ENCODE measurements around the gene SP4. TPM values are rescaled to one million over a fixed set of nuclear protein-coding genes. Genes with fewer than 3 reads are reported as not detected.

The SP4 gene
- total RNA-seq, 4 donors from 2014 or later, result 2.6 to 7.3 (median 6.2) TPM

DNA sequence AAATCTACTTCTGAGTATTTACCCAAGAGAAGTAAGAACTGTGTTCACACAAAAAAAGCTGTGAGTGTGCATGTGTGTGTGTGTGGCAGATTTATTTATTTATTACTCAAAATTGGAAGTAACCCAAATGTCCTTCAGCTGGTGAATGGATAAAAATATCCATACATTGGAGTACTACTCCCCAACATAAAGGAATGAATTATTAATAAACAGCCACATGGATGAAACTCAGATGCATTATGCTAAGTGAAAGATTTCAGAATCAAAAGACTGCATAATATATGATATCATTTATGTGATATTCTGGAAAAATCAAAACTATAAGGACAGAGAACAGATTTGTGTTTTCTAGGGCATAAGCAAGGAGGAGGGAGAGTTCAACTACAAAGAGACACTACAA, 67.8 kb downstream of the SP4 start:
- no peak for TF ChIP-seq EP300 (IDR thresholded peaks at IDR 0.05; ENCODE audit: low read depth)
- no peak for TF ChIP-seq POLR2A (IDR thresholded peaks at IDR 0.05)
- TF ChIP-seq POLR2AphosphoS5 (IDR thresholded peaks at IDR 0.05), result no peak
- TF ChIP-seq, protein P1, sequence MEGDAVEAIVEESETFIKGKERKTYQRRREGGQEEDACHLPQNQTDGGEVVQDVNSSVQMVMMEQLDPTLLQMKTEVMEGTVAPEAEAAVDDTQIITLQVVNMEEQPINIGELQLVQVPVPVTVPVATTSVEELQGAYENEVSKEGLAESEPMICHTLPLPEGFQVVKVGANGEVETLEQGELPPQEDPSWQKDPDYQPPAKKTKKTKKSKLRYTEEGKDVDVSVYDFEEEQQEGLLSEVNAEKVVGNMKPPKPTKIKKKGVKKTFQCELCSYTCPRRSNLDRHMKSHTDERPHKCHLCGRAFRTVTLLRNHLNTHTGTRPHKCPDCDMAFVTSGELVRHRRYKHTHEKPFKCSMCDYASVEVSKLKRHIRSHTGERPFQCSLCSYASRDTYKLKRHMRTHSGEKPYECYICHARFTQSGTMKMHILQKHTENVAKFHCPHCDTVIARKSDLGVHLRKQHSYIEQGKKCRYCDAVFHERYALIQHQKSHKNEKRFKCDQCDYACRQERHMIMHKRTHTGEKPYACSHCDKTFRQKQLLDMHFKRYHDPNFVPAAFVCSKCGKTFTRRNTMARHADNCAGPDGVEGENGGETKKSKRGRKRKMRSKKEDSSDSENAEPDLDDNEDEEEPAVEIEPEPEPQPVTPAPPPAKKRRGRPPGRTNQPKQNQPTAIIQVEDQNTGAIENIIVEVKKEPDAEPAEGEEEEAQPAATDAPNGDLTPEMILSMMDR (IDR thresholded peaks at IDR 0.05), result no peak
- no peaks in the 10 kb centered on the region for H3K4me1 ChIP-seq
- H3K27ac ChIP-seq, result no peak overlapping the region
- in situ Hi-C loops (cut with MboI; ENCODE audit: low pct_ligation_motif_present in 1 of 4, low pct_unique_long_range_greater_than_20kb in 1 of 4, low sequenced_read_pairs in 3 of 4), result no loop called here
- no peak for DNase-seq
- no peak overlapping the region for H3K4me3 ChIP-seq
- intact Hi-C loops (cut with DNase I; ENCODE audit: low total_unique reads), result no loop called here
- H3K27me3 ChIP-seq, result no peaks in the 10 kb centered on the region
- peaks cover 0 to 5% (median 0%) of the 10 kb centered on the region in 4 donors for H3K36me3 ChIP-seq
- H3K9me3 ChIP-seq, result peaks cover 5 to 10% of the 10 kb centered on the region in 2 donors

DNA sequence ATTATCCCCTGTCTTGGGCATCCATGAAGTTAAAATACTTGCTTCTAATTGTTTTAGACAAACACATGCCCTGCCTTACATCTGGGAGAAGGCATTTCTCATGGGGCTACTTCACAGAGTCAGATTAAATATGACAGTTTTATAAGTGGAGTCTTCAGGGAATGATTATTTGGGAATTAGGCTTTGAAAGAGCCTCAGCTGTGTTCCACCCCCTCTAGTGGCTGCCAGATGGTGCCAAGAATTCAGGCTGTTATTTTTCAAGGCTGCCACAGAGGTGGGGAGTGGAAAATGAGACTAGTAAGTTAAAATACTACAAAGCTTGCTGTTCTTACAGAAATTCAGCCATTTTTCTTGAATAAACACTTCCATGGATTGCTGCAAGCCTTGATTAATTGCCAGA, 69.2 kb downstream of the SP4 start:
- TF ChIP-seq, protein P1 (IDR thresholded peaks at IDR 0.05), result peak in 3 of 5 experiments; percentile 10 to 23 (median 11)
- no peak for TF ChIP-seq POLR2AphosphoS5 (IDR thresholded peaks at IDR 0.05)
- DNase-seq, result no peak
- in situ Hi-C loops (cut with MboI; ENCODE audit: low pct_ligation_motif_present in 1 of 4, low pct_unique_long_range_greater_than_20kb in 1 of 4, low sequenced_read_pairs in 3 of 4), result no loop called here
- intact Hi-C loops (cut with DNase I; ENCODE audit: low total_unique reads), result no loop called here
- peaks cover 0 to 5% (median 0%) of the 10 kb centered on the region in 4 donors for H3K36me3 ChIP-seq
- no peak overlapping the region for H3K4me3 ChIP-seq
- H3K9me3 ChIP-seq, result peaks cover 5 to 10% of the 10 kb centered on the region in 2 donors
- no peak overlapping the region for H3K27ac ChIP-seq
- H3K27me3 ChIP-seq, result no peaks in the 10 kb centered on the region
- H3K4me1 ChIP-seq, result no peaks in the 10 kb centered on the region

DNA sequence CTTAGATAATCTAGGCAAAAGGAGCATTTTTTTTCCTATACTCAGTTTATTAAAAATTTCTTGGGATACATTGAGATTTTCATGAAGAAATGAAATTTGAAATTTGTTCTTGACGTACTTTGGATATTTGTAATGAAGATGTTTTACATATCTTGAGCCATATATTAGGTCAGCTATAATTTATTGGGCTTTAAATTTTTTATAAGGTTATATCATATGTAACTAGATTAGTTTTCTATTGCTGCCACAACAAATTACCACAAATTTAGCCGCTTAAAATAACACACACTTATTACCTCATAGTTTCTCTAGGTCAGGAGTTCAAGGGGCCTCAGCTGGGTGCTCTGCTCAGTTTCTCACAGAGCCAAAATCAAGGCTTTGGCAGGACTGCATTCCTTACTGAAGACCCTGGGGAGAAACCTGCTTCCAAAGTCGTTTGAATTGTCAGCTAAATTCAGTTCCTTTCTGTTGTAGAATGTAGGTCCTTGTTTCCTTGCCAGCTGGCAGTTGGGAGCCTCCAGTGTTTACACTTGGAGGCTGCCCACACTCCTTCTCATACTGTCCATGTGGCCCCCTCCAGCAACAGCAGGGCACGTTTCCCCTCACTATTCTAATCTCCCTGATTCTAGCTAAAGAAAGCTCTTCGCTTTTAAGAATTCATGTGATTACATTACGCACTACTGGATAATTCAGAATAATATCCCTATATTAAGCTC, 72.4 kb downstream of the SP4 start:
- in situ Hi-C loops (cut with MboI; ENCODE audit: low pct_ligation_motif_present in 1 of 4, low pct_unique_long_range_greater_than_20kb in 1 of 4, low sequenced_read_pairs in 3 of 4), result loop anchor here (10.0 to 25.0 kb wide), 3 partner anchors 238 to 713 kb away; partner anchors contain the start of gene SP8 (in 2 of the 4)
- Histone ChIP-seq H3K36me3 (no peaks in the 10 kb centered on the region), H3K4me3 (no peak overlapping the region), H3K4me1 (no peaks in the 10 kb centered on the region), H3K9me3 (no peaks in the 10 kb centered on the region), H3K27ac (no peak overlapping the region), H3K27me3 (no peaks in the 10 kb centered on the region)
- no peak for DNase-seq
- TF ChIP-seq, protein P1 (IDR thresholded peaks at IDR 0.05), result no peak
- no peak for TF ChIP-seq EP300 (IDR thresholded peaks at IDR 0.05; ENCODE audit: low read depth)
- TF ChIP-seq POLR2A (IDR thresholded peaks at IDR 0.05), result no peak
- TF ChIP-seq POLR2AphosphoS5 (IDR thresholded peaks at IDR 0.05), result no peak
- intact Hi-C loops (cut with DNase I; ENCODE audit: low total_unique reads), result no loop called here
- 83 to 96% methylated on average over 5 to 6 of the region's 6 CpGs for WGBS, 2 donors (ENCODE audit: low coverage in 1 of 2)

DNA sequence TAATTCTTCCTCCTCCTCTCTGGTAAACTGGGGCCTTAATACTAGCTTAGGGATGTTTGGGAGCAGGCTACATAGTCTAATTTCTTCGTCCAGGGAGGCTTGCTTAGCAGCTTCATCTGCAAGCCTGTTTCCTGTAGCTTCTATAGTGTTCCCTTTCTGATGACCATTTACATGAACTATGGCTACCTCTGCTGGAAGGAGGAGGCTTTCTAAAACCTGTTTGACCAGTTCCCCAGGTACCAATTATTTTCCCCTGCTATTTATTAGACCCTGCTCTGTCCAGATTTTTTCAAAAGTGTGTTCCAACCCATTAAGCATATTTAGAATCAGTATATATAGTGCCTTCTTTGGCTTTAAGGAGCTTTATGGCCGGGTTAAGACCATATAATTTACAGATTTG, 76.1 kb downstream of the SP4 start:
- TF ChIP-seq, protein P1 (IDR thresholded peaks at IDR 0.05), result no peak
- TF ChIP-seq POLR2A (IDR thresholded peaks at IDR 0.05) (no peak), POLR2AphosphoS5 (IDR thresholded peaks at IDR 0.05) (no peak)
- Histone ChIP-seq H3K36me3 (no peaks in the 10 kb centered on the region), H3K9me3 (no peaks in the 10 kb centered on the region), H3K4me3 (no peak overlapping the region), H3K4me1 (no peaks in the 10 kb centered on the region), H3K27ac (no peak overlapping the region), H3K27me3 (no peaks in the 10 kb centered on the region)
- intact Hi-C loops (cut with DNase I; ENCODE audit: low total_unique reads), result no loop called here
- no peak for DNase-seq
- WGBS, 2 donors (ENCODE audit: low coverage in 1 of 2), result 62 to 91% methylated on average over 2 of the region's 2 CpGs
- in situ Hi-C loops (cut with MboI; ENCODE audit: low pct_ligation_motif_present in 1 of 4, low pct_unique_long_range_greater_than_20kb in 1 of 4, low sequenced_read_pairs in 3 of 4), result loop anchor here (10.0 to 25.0 kb wide), 3 partner anchors 242 to 717 kb away; partner anchors contain the start of gene SP8 (in 2 of the 4)

Measured in transverse colon (tissue), 4 donors.